HCT116 (cell line): ENCODE data around the gene SLC24A3. TPM values are rescaled to one million over a fixed set of nuclear protein-coding genes. Genes with fewer than 3 reads are reported as not detected.

Experiments
- ATAC-seq: fragments of 200-7000 bp; cut with Tn5 transposase; 2 replicates; pipeline ENCODE4 v1.9.1; 2020; ENCODE audit warnings: mild to moderate bottlenecking, moderate library complexity
- BruUV-seq: library from RNA; stranded (reverse); fragments of 400-500 nt; replicated peaks from 2 replicates; lab custom pipeline; 2021; lab: Mats Ljungman, UMichigan
- CTCF ChIA-PET: fragments of 300-600 bp; sonication (Branson Sonifier 250); formaldehyde crosslinking; loops from one replicate; lab custom pipeline; 2021; ENCODE audit warnings: antibody characterized with exemption; lab: Charles Lee
- POLR2A ChIA-PET: fragments of 300-600, 350-600 bp; sonication (Branson Sonifier 250); formaldehyde crosslinking; loops from one replicate; lab custom pipeline; 2021; ENCODE audit warnings: antibody characterized with exemption; lab: Charles Lee
- RAD21 ChIA-PET, 2 experiments: fragments of 300-600 bp; sonication (Branson Sonifier 250); formaldehyde crosslinking; loops; one replicate each; lab custom pipeline; 2023; ENCODE audit warnings: low total read pairs in 2 of 2; ENCODE audit not compliant: uncharacterized antibody in 2 of 2, unreplicated experiment in 2 of 2, low non-redundant PET in 1 of 2; lab: Charles Lee
- DNase-seq: peaks from one replicate; pipeline ENCODE4 v3.0.0-alpha.2; 2010; ENCODE audit warnings: low read depth, low spot score
- H2AFZ ChIP-seq: fragments of 200-600 bp; shearing (Covaris generic), sonication (generic); 2 replicates; pipeline ENCODE4 v1.6.1; 2017; ENCODE audit warnings: low read depth, mixed run types, mixed read lengths, antibody characterized with exemption, low read length; ENCODE audit not compliant: poor library complexity, severe bottlenecking
- H3K27ac ChIP-seq: 2 replicates; pipeline ENCODE4 v1.5.1; 2012; ENCODE audit warnings: low read depth, low read length
- H3K27me3 ChIP-seq: fragments of 200-600 bp; sonication (generic); 2 replicates; pipeline ENCODE4 v1.6.1; 2016; ENCODE audit warnings: mixed run types, low read length, mixed read lengths; ENCODE audit not compliant: insufficient read depth
- H3K36me3 ChIP-seq, 2 experiments: fragments of 200-500 bp in 1 of 2; fragments of 200-600 bp in 1 of 2; sonication (Bioruptor generic) in 1 of 2; sonication (generic) in 1 of 2; 2 replicates each; pipeline versions ENCODE4 v1.5.1 to v1.6.1; 2014 to 2016; ENCODE audit warnings: low read length in 2 of 2, inconsistent platforms in 1 of 2, mixed read lengths in 1 of 2, mixed run types in 1 of 2; ENCODE audit not compliant: insufficient read depth in 2 of 2, control insufficient read depth in 1 of 2
- H3K4me1 ChIP-seq, 2 experiments: fragments of 200-600 bp in 1 of 2; sonication (generic) in 1 of 2; 2 replicates each; pipeline versions ENCODE4 v1.5.1 to v1.6.1; 2012 to 2017; ENCODE audit warnings: low read length in 2 of 2, inconsistent platforms in 1 of 2, mild to moderate bottlenecking in 1 of 2, mixed read lengths in 1 of 2, mixed run types in 1 of 2, moderate library complexity in 1 of 2; ENCODE audit not compliant: insufficient read depth in 2 of 2, control insufficient read depth in 1 of 2
- H3K4me2 ChIP-seq: fragments of 200-600 bp; sonication (generic); 2 replicates; pipeline ENCODE4 v1.6.1; 2017; ENCODE audit warnings: mixed run types, low read length, mixed read lengths
- H3K4me3 ChIP-seq, 2 experiments: fragments of 200-600 bp in 1 of 2; sonication (generic) in 1 of 2; replicated peaks in 1 of 2; 2 replicates each; pipeline ENCODE4 v1.5.1; 2011 to 2016; ENCODE audit warnings: low read length in 2 of 2, control low read depth in 1 of 2, low read depth in 1 of 2, mild to moderate bottlenecking in 1 of 2, mixed read lengths in 1 of 2, mixed run types in 1 of 2
- H3K79me2 ChIP-seq: fragments of 200-600 bp; sonication (generic); 2 replicates; pipeline ENCODE4 v1.6.1; 2017; ENCODE audit warnings: mild to moderate bottlenecking, mixed run types, low read length, moderate library complexity, mixed read lengths; ENCODE audit not compliant: insufficient read depth
- H3K9ac ChIP-seq: fragments of 200-600 bp; sonication (generic); 2 replicates; pipeline ENCODE4 v1.6.1; 2016; ENCODE audit warnings: low read length, mixed read lengths
- H3K9me2 ChIP-seq: fragments of 200-600 bp; sonication (generic), shearing (Covaris generic); 2 replicates; pipeline ENCODE4 v1.6.1; 2017; ENCODE audit warnings: mixed run types, mild to moderate bottlenecking, moderate library complexity; ENCODE audit not compliant: insufficient read depth
- H3K9me3 ChIP-seq, 2 experiments: fragments of 200-500 bp in 1 of 2; fragments of 200-600 bp in 1 of 2; sonication (Bioruptor generic) in 1 of 2; sonication (generic) in 1 of 2; 2 replicates each; pipeline ENCODE4 v1.6.1; 2014 to 2017; ENCODE audit warnings: low read length in 2 of 2, mixed read lengths in 2 of 2, inconsistent platforms in 1 of 2, low read depth in 1 of 2, mild to moderate bottlenecking in 1 of 2, mixed run types in 1 of 2, moderate library complexity in 1 of 2; ENCODE audit not compliant: control insufficient read depth in 1 of 2, insufficient read depth in 1 of 2
- H4K20me1 ChIP-seq: fragments of 200-600 bp; sonication (generic), shearing (Covaris generic); 2 replicates; pipeline ENCODE4 v1.6.1; 2017; ENCODE audit warnings: mixed run types, mild to moderate bottlenecking, moderate library complexity; ENCODE audit not compliant: insufficient read depth
- ATF3 ChIP-seq: IDR thresholded peaks from 2 replicates; pipeline ENCODE4 v1.6.1; 2012
- EZH2 ChIP-seq: fragments of 200-600 bp; sonication (generic); IDR thresholded peaks from 2 replicates; pipeline ENCODE4 v1.6.1; 2017; ENCODE audit warnings: antibody characterized with exemption, mixed run types
- POLR2AphosphoS5 ChIP-seq: IDR thresholded peaks from 2 replicates; pipeline ENCODE4 v1.6.1; 2011; ENCODE audit warnings: mild to moderate bottlenecking, low read depth, low read length, moderate library complexity
- REST ChIP-seq: IDR thresholded peaks from 2 replicates; pipeline ENCODE4 v1.6.1; 2012; ENCODE audit warnings: low read depth
- TCF7L2 ChIP-seq: IDR thresholded peaks from 2 replicates; pipeline ENCODE4 v1.7.0; 2011; ENCODE audit warnings: borderline replicate concordance, inconsistent platforms; ENCODE audit not compliant: insufficient read depth, insufficient read length; ENCODE audit errors: extremely low read depth
- intact Hi-C: fragments of 100-400 bp; cut with micrococcal nuclease; formaldehyde crosslinking; loops from 2 replicates; pipeline ENCODE4 v1.10.0; 2022
- total RNA-seq: library from RNA; stranded (reverse); gene quantifications from one replicate; pipeline ENCODE4 v1.2.1, GENCODE V29; 2021; ENCODE audit not compliant: unreplicated experiment

SLC24A3 gene
- total RNA-seq, 1 experiment from 2014 or later, result not detected

- RAD21 ChIA-PET, result no interaction called here
- H3K9me2 ChIP-seq, result no peaks in the 10 kb centered on the region
- H3K9me3 ChIP-seq, result no peaks in the 10 kb centered on the region
- no peak for ATAC-seq
- peaks cover 21% of the 10 kb centered on the region; the same call in 1 of the 2 replicates for H3K27me3 ChIP-seq
- H3K79me2 ChIP-seq, result no peaks in the 10 kb centered on the region
- intact Hi-C loops, result no loop called here
- no peaks in the 10 kb centered on the region for H3K36me3 ChIP-seq
- no TSS peak for BruUV-seq
- H3K4me2 ChIP-seq, result no peak overlapping the region
- no peak for TF ChIP-seq EZH2
- TF ChIP-seq POLR2AphosphoS5, result no peak
- TF ChIP-seq TCF7L2, result no peak
- no peak for TF ChIP-seq REST
- no peak for TF ChIP-seq ATF3
- H3K4me1 ChIP-seq, result no peaks in the 10 kb centered on the region
- no peak for DNase-seq
- H3K9ac ChIP-seq, result no peak overlapping the region
- POLR2A ChIA-PET, result no interaction called here
- H4K20me1 ChIP-seq, result no peaks in the 10 kb centered on the region
- H2AFZ ChIP-seq, result no peak overlapping the region
- H3K4me3 ChIP-seq, result no peak overlapping the region
- CTCF ChIA-PET, result interaction anchor here (0.7 kb wide), 1 partner anchor 992 kb away, joined by 3 read pairs; no protein-coding TSS in a partner anchor
- H3K27ac ChIP-seq, result no peak overlapping the region
Measured at GRCh38 chr20:19624221-19624965, 412.0 kb downstream of the SLC24A3 start.
